ENCODE measurements around the gene NAV2.

The NAV2 gene

DNA sequence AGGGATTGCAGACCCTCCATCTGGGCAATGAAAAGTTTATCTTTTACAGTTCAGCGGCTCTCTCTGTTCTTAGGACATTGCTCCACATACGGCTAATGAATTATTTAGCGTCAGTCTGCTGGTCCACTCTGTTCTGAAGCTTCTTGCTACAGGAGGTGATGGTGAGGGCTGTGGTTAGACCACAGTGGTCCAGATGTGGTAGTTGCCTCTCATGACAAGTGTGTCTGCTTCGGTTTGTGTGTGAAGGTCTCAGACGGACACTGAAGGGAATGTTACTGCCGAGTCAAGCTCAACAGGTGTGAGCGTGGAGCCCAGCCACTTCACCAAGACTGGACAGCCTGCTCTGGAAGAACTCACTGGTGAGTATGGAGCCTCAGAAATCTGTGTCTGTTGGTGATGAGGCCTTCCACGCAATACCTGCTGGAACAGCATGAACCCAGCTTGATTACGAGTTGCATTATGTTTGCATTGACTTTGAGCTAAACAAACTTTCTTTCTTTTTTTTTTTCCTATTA, 226.8 kb downstream of the NAV2 start:
- H3K4me3 ChIP-seq = no peak overlapping the region
- peaks cover 0 to 43% (median 20%) of the 10 kb centered on the region in 4 donors for H3K4me1 ChIP-seq
- DNase-seq = no peak
- intact Hi-C loops (cut with DNase I; ENCODE audit: low total_unique reads) = no loop called here
- no peak overlapping the region for H3K27ac ChIP-seq
- H3K36me3 ChIP-seq = peaks cover 28 to 53% (median 34%) of the 10 kb centered on the region in 3 donors
- no peaks in the 10 kb centered on the region for H3K9me3 ChIP-seq
- TF ChIP-seq, protein P1, sequence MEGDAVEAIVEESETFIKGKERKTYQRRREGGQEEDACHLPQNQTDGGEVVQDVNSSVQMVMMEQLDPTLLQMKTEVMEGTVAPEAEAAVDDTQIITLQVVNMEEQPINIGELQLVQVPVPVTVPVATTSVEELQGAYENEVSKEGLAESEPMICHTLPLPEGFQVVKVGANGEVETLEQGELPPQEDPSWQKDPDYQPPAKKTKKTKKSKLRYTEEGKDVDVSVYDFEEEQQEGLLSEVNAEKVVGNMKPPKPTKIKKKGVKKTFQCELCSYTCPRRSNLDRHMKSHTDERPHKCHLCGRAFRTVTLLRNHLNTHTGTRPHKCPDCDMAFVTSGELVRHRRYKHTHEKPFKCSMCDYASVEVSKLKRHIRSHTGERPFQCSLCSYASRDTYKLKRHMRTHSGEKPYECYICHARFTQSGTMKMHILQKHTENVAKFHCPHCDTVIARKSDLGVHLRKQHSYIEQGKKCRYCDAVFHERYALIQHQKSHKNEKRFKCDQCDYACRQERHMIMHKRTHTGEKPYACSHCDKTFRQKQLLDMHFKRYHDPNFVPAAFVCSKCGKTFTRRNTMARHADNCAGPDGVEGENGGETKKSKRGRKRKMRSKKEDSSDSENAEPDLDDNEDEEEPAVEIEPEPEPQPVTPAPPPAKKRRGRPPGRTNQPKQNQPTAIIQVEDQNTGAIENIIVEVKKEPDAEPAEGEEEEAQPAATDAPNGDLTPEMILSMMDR (IDR thresholded peaks at IDR 0.05) = no peak
- H3K27me3 ChIP-seq = no peaks in the 10 kb centered on the region

DNA sequence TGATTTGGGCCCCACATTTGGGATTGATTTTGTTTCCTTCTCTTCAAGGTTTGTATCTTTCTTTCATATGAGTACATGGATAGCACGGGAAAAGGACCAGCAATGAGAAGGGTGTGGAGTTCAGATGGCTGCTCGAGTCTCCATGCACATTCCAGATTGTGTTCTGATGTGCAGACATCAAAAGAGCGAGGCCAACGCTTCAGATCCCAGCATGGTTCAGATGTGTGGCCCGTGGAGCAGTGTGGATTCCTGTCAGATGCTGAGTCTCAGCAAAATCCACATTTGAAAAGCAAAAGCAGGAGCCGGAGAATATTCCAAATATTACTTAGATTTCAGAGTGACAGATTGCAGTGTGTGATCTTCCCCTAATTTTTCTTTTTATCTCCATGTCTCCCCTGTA, 228.2 kb downstream of the NAV2 start:
- Histone ChIP-seq H3K36me3 (peaks cover 32 to 50% (median 32%) of the 10 kb centered on the region in 3 donors), H3K27me3 (no peaks in the 10 kb centered on the region), H3K27ac (no peak overlapping the region), H3K9me3 (no peaks in the 10 kb centered on the region), H3K4me1 (peaks cover 0 to 30% (median 11%) of the 10 kb centered on the region in 4 donors), H3K4me3 (no peak overlapping the region)
- TF ChIP-seq, protein P1 (IDR thresholded peaks at IDR 0.05) = no peak
- intact Hi-C loops (cut with DNase I; ENCODE audit: low total_unique reads) = no loop called here
- DNase-seq = no peak

DNA sequence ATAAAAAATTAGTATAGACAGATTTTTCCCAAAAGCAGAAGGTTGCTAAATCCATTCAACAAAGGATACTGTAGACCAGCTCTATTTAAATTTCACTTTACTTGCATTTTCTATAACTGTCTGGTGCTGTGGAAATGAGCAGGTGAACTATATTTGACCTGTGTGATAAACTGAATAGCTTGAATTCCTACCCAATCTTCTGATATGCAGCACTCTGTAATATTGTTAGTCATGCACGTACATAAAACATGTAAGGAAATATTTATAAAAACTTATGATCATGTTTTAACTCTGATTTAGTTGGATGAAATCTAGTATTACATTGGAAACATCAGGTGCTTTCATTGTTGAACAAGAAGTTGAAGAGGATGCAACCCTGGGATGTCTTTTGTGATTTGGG, 234.0 kb downstream of the NAV2 start:
- Histone ChIP-seq H3K27ac (no peak overlapping the region), H3K4me3 (no peak overlapping the region), H3K4me1 (peaks cover 0 to 20% (median 3%) of the 10 kb centered on the region in 4 donors), H3K9me3 (no peaks in the 10 kb centered on the region), H3K27me3 (no peaks in the 10 kb centered on the region), H3K36me3 (peaks cover 48 to 67% (median 58%) of the 10 kb centered on the region in 3 donors)
- TF ChIP-seq, protein P1 (IDR thresholded peaks at IDR 0.05) = no peak
- intact Hi-C loops (cut with DNase I; ENCODE audit: low total_unique reads) = no loop called here
- DNase-seq = no peak

DNA sequence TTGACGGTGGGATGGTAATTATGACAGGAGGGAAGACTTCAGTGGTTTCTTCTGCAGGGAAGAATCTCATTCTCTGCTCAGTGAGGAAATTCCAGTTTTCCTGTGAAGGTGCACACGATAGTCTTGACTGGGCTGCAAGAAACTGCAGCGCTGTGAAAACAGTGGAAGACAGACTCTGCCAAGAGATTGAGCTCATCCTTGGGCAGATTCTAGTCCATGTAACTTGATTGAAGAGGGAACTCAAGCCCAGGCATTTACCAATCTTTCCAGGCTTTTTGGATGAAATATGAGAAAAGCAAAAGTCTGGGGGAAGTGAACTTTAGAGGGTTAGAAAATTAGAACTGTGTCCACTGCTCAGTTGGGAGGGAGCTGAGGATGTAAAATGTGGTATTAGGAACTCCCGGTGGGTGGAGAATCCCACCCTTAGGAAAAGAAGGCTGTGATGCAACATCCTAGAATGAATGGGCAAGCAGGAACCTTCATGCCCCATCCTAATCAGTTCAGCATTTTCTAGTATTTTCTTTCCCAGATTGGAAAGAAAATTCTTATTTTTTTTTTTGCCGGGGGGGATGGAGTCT, 235.0 kb downstream of the NAV2 start:
- Histone ChIP-seq H3K4me3 (no peak overlapping the region), H3K27ac (no peak overlapping the region), H3K36me3 (peaks cover 45 to 61% (median 52%) of the 10 kb centered on the region in 3 donors), H3K4me1 (peaks cover 0 to 29% (median 6%) of the 10 kb centered on the region in 4 donors), H3K9me3 (no peaks in the 10 kb centered on the region), H3K27me3 (no peaks in the 10 kb centered on the region)
- no peak for DNase-seq
- TF ChIP-seq, protein P1 (IDR thresholded peaks at IDR 0.05) = no peak
- intact Hi-C loops (cut with DNase I; ENCODE audit: low total_unique reads) = no loop called here

DNA sequence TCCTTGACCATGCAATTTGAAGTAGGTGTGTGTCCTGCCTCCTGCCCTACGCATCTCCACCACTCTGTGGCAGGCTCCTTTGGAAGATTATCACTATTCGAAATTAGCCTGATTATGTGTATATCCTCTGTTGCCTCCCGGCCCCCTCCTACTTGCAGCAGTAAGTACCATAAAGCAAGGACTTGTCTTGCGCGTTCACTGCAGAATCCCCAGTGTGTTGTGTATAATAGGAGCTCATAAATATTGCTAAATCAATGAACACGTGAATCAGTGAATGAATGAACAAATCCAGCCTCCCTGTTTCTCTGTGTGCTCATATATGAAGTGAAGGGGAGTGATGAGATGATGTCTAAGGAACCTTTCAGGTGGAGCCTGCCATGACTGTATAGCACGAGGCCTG, 237.0 kb downstream of the NAV2 start:
- H3K36me3 ChIP-seq = peaks cover 40 to 61% (median 52%) of the 10 kb centered on the region in 3 donors
- H3K4me1 ChIP-seq = peaks cover 0 to 38% (median 21%) of the 10 kb centered on the region in 4 donors
- H3K27ac ChIP-seq = no peak overlapping the region
- no peaks in the 10 kb centered on the region for H3K9me3 ChIP-seq
- TF ChIP-seq, protein P1 (IDR thresholded peaks at IDR 0.05) = no peak
- no peak overlapping the region for H3K4me3 ChIP-seq
- H3K27me3 ChIP-seq = no peaks in the 10 kb centered on the region
- no peak for DNase-seq
- intact Hi-C loops (cut with DNase I; ENCODE audit: low total_unique reads) = loop anchor here (5.0 kb wide), 1 partner anchor 183 kb away; no protein-coding TSS in a partner anchor
